Measurements from ENCODE around the gene IL22RA2. TPM values are rescaled to one million over a fixed set of nuclear protein-coding genes. Genes with fewer than 3 reads are reported as not detected.

The IL22RA2 gene
- polyA plus RNA-seq, 1 donor (not counting 4 experiments of a cell fraction or from before 2014, with no cell fraction given) = 0.03 TPM

DNA sequence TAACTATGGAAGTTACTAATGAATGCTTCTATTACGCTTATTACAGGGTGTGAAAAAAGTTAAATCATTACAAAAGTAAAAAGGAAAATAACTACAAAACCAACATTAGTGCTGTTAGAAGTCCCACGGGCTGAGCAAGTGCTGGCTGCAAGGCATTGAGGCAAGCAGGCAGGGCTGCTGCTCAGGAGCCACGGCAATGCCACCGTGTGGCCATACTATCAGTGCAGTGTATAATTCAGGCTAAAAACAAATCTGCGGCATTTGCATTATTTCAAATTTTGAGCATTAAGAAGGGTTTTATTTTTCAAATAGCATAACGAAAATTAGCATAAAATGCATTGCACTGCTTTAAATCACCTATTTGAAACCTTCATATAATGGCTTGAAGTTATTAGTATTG, 28.6 kb upstream of the IL22RA2 start:
- H3K36me3 ChIP-seq (ENCODE audit: control insufficient read depth in 2 of 2, extremely low read depth in 1 of 2, insufficient read depth in 2 of 2, low read length in 2 of 2) = peaks cover 10 to 21% of the 10 kb centered on the region in 2 experiments
- no peak overlapping the region for H3K27ac ChIP-seq (ENCODE audit: control insufficient read depth, insufficient read depth, low read length)
- no peaks in the 10 kb centered on the region for H4K20me1 ChIP-seq (ENCODE audit: control insufficient read depth, extremely low read depth, insufficient read depth, low read length)
- DNase-seq (ENCODE audit: low read depth, low spot score) (no peak), FAIRE-seq (no peak)
- no peaks in the 10 kb centered on the region for H3K9me1 ChIP-seq (ENCODE audit: control insufficient read depth, extremely low read depth, insufficient read depth, low read length)
- H3K79me2 ChIP-seq (ENCODE audit: control insufficient read depth, insufficient read depth, low read length) = no peaks in the 10 kb centered on the region
- no peak overlapping the region for H2AFZ ChIP-seq (ENCODE audit: control insufficient read depth, low read length)
- no peak overlapping the region for H3K9ac ChIP-seq (ENCODE audit: control insufficient read depth, extremely low read depth, insufficient read depth, low read length)
- no peaks in the 10 kb centered on the region for H3K9me3 ChIP-seq (ENCODE audit: control insufficient read depth, low read depth, low read length)
- H3K27me3 ChIP-seq (ENCODE audit: control insufficient read depth, extremely low read depth, insufficient read depth, low read length) = no peaks in the 10 kb centered on the region
- dilution Hi-C loops (cut with MboI; ENCODE audit: extremely low pct_ligation_motif_present, low sequenced_read_pairs) = no loop called here
- H3K4me2 ChIP-seq (ENCODE audit: control insufficient read depth, extremely low read depth, insufficient read depth, low read depth, low read length) = no peak overlapping the region
- TF ChIP-seq, protein P1, sequence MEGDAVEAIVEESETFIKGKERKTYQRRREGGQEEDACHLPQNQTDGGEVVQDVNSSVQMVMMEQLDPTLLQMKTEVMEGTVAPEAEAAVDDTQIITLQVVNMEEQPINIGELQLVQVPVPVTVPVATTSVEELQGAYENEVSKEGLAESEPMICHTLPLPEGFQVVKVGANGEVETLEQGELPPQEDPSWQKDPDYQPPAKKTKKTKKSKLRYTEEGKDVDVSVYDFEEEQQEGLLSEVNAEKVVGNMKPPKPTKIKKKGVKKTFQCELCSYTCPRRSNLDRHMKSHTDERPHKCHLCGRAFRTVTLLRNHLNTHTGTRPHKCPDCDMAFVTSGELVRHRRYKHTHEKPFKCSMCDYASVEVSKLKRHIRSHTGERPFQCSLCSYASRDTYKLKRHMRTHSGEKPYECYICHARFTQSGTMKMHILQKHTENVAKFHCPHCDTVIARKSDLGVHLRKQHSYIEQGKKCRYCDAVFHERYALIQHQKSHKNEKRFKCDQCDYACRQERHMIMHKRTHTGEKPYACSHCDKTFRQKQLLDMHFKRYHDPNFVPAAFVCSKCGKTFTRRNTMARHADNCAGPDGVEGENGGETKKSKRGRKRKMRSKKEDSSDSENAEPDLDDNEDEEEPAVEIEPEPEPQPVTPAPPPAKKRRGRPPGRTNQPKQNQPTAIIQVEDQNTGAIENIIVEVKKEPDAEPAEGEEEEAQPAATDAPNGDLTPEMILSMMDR (optimal IDR thresholded peaks at IDR 0.05 in 1 of 3, IDR thresholded peaks at IDR 0.05 in 1 of 3, conservative IDR thresholded peaks at IDR 0.05 in 1 of 3; ENCODE audit: extremely low read depth in 1 of 3, insufficient read depth in 2 of 3, low read length in 3 of 3) = peak; percentile 49 to 70 (median 49)
- no peak for TF ChIP-seq EZH2 (IDR thresholded peaks at IDR 0.05; ENCODE audit: low read length)
- H3K4me3 ChIP-seq (ENCODE audit: control insufficient read depth in 2 of 3, extremely low read depth in 1 of 3, insufficient read depth in 2 of 3, low read depth in 1 of 3, low read length in 3 of 3) = no peak overlapping the region
- H3K4me1 ChIP-seq (ENCODE audit: control insufficient read depth, extremely low read depth, insufficient read depth, low read length) = no peaks in the 10 kb centered on the region

DNA sequence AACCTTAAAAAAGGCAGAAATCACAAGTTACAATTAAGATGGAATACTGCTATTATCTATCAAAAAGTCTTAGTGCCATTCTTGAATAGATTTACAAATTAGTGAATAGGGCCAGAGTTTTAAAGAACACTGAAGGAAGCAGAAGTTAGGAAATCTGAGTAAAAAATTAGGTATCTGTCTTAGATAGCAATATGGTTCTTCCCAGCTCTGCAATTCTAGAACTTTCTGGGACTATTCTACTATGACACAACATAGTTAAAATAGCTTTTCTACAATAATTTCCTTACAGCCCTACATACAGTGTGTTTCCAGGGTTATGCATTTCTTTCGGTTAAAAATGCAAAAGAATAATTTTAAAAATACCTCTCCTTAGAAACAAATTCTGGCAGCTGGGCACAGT, 27.6 kb upstream of the IL22RA2 start:
- FAIRE-seq (no peak), DNase-seq (ENCODE audit: low read depth, low spot score) (no peak)
- Histone ChIP-seq H3K36me3 (ENCODE audit: control insufficient read depth in 2 of 2, extremely low read depth in 1 of 2, insufficient read depth in 2 of 2, low read length in 2 of 2) (peaks cover 10 to 21% of the 10 kb centered on the region in 2 experiments), H3K27me3 (ENCODE audit: control insufficient read depth, extremely low read depth, insufficient read depth, low read length) (no peaks in the 10 kb centered on the region), H4K20me1 (ENCODE audit: control insufficient read depth, extremely low read depth, insufficient read depth, low read length) (no peaks in the 10 kb centered on the region), H3K4me2 (ENCODE audit: control insufficient read depth, extremely low read depth, insufficient read depth, low read depth, low read length) (no peak overlapping the region), H3K9ac (ENCODE audit: control insufficient read depth, extremely low read depth, insufficient read depth, low read length) (no peak overlapping the region), H3K79me2 (ENCODE audit: control insufficient read depth, insufficient read depth, low read length) (no peaks in the 10 kb centered on the region), H3K4me1 (ENCODE audit: control insufficient read depth, extremely low read depth, insufficient read depth, low read length) (no peaks in the 10 kb centered on the region), H3K9me1 (ENCODE audit: control insufficient read depth, extremely low read depth, insufficient read depth, low read length) (no peaks in the 10 kb centered on the region), H3K4me3 (ENCODE audit: control insufficient read depth in 2 of 3, extremely low read depth in 1 of 3, insufficient read depth in 2 of 3, low read depth in 1 of 3, low read length in 3 of 3) (no peak overlapping the region), H3K27ac (ENCODE audit: control insufficient read depth, insufficient read depth, low read length) (no peak overlapping the region), H2AFZ (ENCODE audit: control insufficient read depth, low read length) (no peak overlapping the region), H3K9me3 (ENCODE audit: control insufficient read depth, low read depth, low read length) (no peaks in the 10 kb centered on the region)
- dilution Hi-C loops (cut with MboI; ENCODE audit: extremely low pct_ligation_motif_present, low sequenced_read_pairs) = no loop called here
- TF ChIP-seq, protein P1 (optimal IDR thresholded peaks at IDR 0.05 in 1 of 3, IDR thresholded peaks at IDR 0.05 in 1 of 3, conservative IDR thresholded peaks at IDR 0.05 in 1 of 3; ENCODE audit: extremely low read depth in 1 of 3, insufficient read depth in 2 of 3, low read length in 3 of 3) = no peak
- no peak for TF ChIP-seq EZH2 (IDR thresholded peaks at IDR 0.05; ENCODE audit: low read length)
